H9 (cell line): ENCODE measurements around the gene ADAM22. TPM values are rescaled to one million over a fixed set of nuclear protein-coding genes. Genes with fewer than 3 reads are reported as not detected.

Experiments used
- DNase-seq: peaks from one replicate; pipeline ENCODE4 v3.0.0-alpha.2; 2017
- H2AFZ ChIP-seq: one replicate; pipeline ENCODE4 v1.6.1; 2013; ENCODE audit warnings: mild to moderate bottlenecking, low read length, control low read depth, moderate library complexity
- H2AK5ac ChIP-seq: 2 replicates; pipeline ENCODE4 v1.6.1; 2013; ENCODE audit warnings: low read length, control low read depth, mixed read lengths; ENCODE audit not compliant: insufficient read length
- H2BK120ac ChIP-seq: one replicate; pipeline ENCODE4 v1.6.1; 2013; ENCODE audit warnings: low read depth, mild to moderate bottlenecking, low read length, control low read depth, inconsistent platforms; ENCODE audit not compliant: poor library complexity, severe bottlenecking
- H2BK12ac ChIP-seq: 2 replicates; pipeline ENCODE4 v1.6.1; 2013; ENCODE audit warnings: low read length, control low read depth, mixed read lengths, low read depth; ENCODE audit not compliant: insufficient read length
- H2BK15ac ChIP-seq: 2 replicates; pipeline ENCODE4 v1.6.1; 2013; ENCODE audit warnings: low read depth, low read length, control low read depth
- H2BK20ac ChIP-seq: one replicate; pipeline ENCODE4 v1.6.1; 2013; ENCODE audit warnings: low read depth, mild to moderate bottlenecking, low read length, control low read depth, inconsistent platforms; ENCODE audit not compliant: poor library complexity, severe bottlenecking
- H2BK5ac ChIP-seq: 2 replicates; pipeline ENCODE4 v1.6.1; 2013; ENCODE audit warnings: low read length, control low read depth, mixed read lengths; ENCODE audit not compliant: insufficient read length
- H3K14ac ChIP-seq: 2 replicates; pipeline ENCODE4 v1.6.1; 2013; ENCODE audit warnings: low read length, control low read depth; ENCODE audit not compliant: insufficient read depth
- H3K18ac ChIP-seq: 2 replicates; pipeline ENCODE4 v1.6.1; 2013; ENCODE audit warnings: low read depth, mild to moderate bottlenecking, mixed read lengths, low read length, control low read depth; ENCODE audit not compliant: insufficient read length
- H3K23ac ChIP-seq: 2 replicates; pipeline ENCODE4 v1.6.1; 2013; ENCODE audit warnings: low read length, control low read depth, mixed read lengths, low read depth; ENCODE audit not compliant: insufficient read length
- H3K23me2 ChIP-seq: 2 replicates; pipeline ENCODE4 v1.6.1; 2013; ENCODE audit warnings: low read depth, mild to moderate bottlenecking, mixed read lengths, low read length, control low read depth; ENCODE audit not compliant: insufficient read length, poor library complexity, severe bottlenecking
- H3K27ac ChIP-seq: 2 replicates; pipeline ENCODE4 v1.5.1; 2013; ENCODE audit warnings: low read length, control low read depth, mixed read lengths, low read depth; ENCODE audit not compliant: insufficient read length
- H3K27me3 ChIP-seq: 2 replicates; pipeline ENCODE4 v1.6.1; 2013; ENCODE audit warnings: low read length, control low read depth, inconsistent platforms; ENCODE audit not compliant: insufficient read depth
- H3K4ac ChIP-seq: 2 replicates; pipeline ENCODE4 v1.6.1; 2013; ENCODE audit warnings: low read depth, mild to moderate bottlenecking, control low read depth, inconsistent platforms, low read length, moderate library complexity
- H3K4me1 ChIP-seq: 2 replicates; pipeline ENCODE4 v1.6.1; 2013; ENCODE audit warnings: low read length, control low read depth, inconsistent platforms; ENCODE audit not compliant: insufficient read depth
- H3K4me2 ChIP-seq: 2 replicates; pipeline ENCODE4 v1.6.1; 2013; ENCODE audit warnings: low read length, control low read depth, mixed read lengths; ENCODE audit not compliant: insufficient read length, insufficient read depth
- H3K56ac ChIP-seq: 2 replicates; pipeline ENCODE4 v1.6.1; 2013; ENCODE audit warnings: low read depth, mild to moderate bottlenecking, mixed read lengths, low read length, control low read depth; ENCODE audit not compliant: insufficient read length
- H3K79me1 ChIP-seq: 2 replicates; pipeline ENCODE4 v1.6.1; 2013; ENCODE audit warnings: low read depth, mild to moderate bottlenecking, moderate library complexity, low read length, control low read depth, inconsistent platforms; ENCODE audit not compliant: insufficient read depth, poor library complexity, severe bottlenecking
- H3K79me2 ChIP-seq: 2 replicates; pipeline ENCODE4 v1.6.1; 2013; ENCODE audit warnings: low read length, control low read depth, inconsistent platforms; ENCODE audit not compliant: insufficient read depth
- H3K9ac ChIP-seq: 2 replicates; pipeline ENCODE4 v1.6.1; 2013; ENCODE audit warnings: low read length, control low read depth, mixed read lengths; ENCODE audit not compliant: insufficient read length; ENCODE audit errors: extremely low read depth
- H3K9me3 ChIP-seq: one replicate; pipeline ENCODE4 v1.6.1; 2013; ENCODE audit warnings: low read depth, low read length, inconsistent platforms; ENCODE audit not compliant: control insufficient read depth
- H3T11ph ChIP-seq: one replicate; pipeline ENCODE4 v1.6.1; 2013; ENCODE audit warnings: mild to moderate bottlenecking, low read length, control low read depth, inconsistent platforms
- H4K20me1 ChIP-seq: one replicate; pipeline ENCODE4 v1.6.1; 2013; ENCODE audit not compliant: control insufficient read depth, insufficient read length, insufficient read depth
- H4K5ac ChIP-seq: 2 replicates; pipeline ENCODE4 v1.6.1; 2013; ENCODE audit warnings: low read depth, mild to moderate bottlenecking, mixed read lengths, low read length, control low read depth; ENCODE audit not compliant: insufficient read length
- H4K8ac ChIP-seq: replicated peaks from 2 replicates; pipeline ENCODE4 v1.6.1; 2013; ENCODE audit warnings: low read length, control low read depth, mixed read lengths, low read depth; ENCODE audit not compliant: insufficient read length
- H4K91ac ChIP-seq: 2 replicates; pipeline ENCODE4 v1.6.1; 2013; ENCODE audit warnings: low read depth, mild to moderate bottlenecking, moderate library complexity, mixed read lengths, low read length, control low read depth; ENCODE audit not compliant: insufficient read length
- H3K27ac Mint-ChIP-seq, 3 experiments: 2 replicates in 2 of 3; 3 replicates in 1 of 3; pipeline ENCODE4 v1.8.0; 2020 to 2021; ENCODE audit warnings: mixed read lengths in 3 of 3, mild to moderate bottlenecking in 1 of 3, moderate library complexity in 1 of 3
- H3K27me3 Mint-ChIP-seq: 2 replicates; pipeline ENCODE4 v1.8.0; 2021; ENCODE audit warnings: low read depth, mild to moderate bottlenecking, moderate library complexity, mixed read lengths
- H3K36me3 Mint-ChIP-seq, 3 experiments: 2 replicates in 2 of 3; 3 replicates in 1 of 3; pipeline ENCODE4 v1.8.0; 2020 to 2021; ENCODE audit warnings: low read depth in 3 of 3, mixed read lengths in 3 of 3; ENCODE audit not compliant: insufficient read depth in 1 of 3
- H3K4me1 Mint-ChIP-seq, 2 experiments: 2 replicates each; pipeline ENCODE4 v1.8.0; 2020; ENCODE audit warnings: mixed read lengths in 2 of 2
- H3K4me3 Mint-ChIP-seq, 2 experiments: 2 replicates in 1 of 2; 3 replicates in 1 of 2; pipeline ENCODE4 v1.8.0; 2020 to 2021; ENCODE audit warnings: mild to moderate bottlenecking in 2 of 2, mixed read lengths in 2 of 2, moderate library complexity in 1 of 2
- H3K9me3 Mint-ChIP-seq, 2 experiments: 2 replicates in 1 of 2; 3 replicates in 1 of 2; pipeline ENCODE4 v1.8.0; 2020; ENCODE audit warnings: mild to moderate bottlenecking in 2 of 2, mixed read lengths in 2 of 2, moderate library complexity in 1 of 2
- total RNA-seq: library from RNA; stranded (reverse); gene quantifications from 2 replicates; pipeline ENCODE4 v1.2.1, GENCODE V29; 2021
- TF ChIP-seq, protein P1 (sequence below): fragments of 200-600 bp; sonication (generic); conservative IDR thresholded peaks from 3 replicates; pipeline ENCODE4 v1.8.0; 2021; ENCODE audit warnings: antibody characterized with exemption, mild to moderate bottlenecking

ADAM22 gene
- total RNA-seq, 1 experiment from 2014 or later = 8.7 TPM

- Mint-ChIP-seq H3K4me3 (no peak overlapping the region), H3K27ac (no peak overlapping the region), H3K9me3 (no peaks in the 10 kb centered on the region), H3K4me1 (peaks cover 25 to 35% of the 10 kb centered on the region in 2 experiments), H3K27me3 (no peaks in the 10 kb centered on the region), H3K36me3 (peaks cover 37 to 56% (median 55%) of the 10 kb centered on the region in 3 experiments; a peak in 6 of 7 replicates)
- Histone ChIP-seq H3K9ac (no peak overlapping the region), H3K23ac (no peak overlapping the region), H3K27me3 (no peaks in the 10 kb centered on the region), H2BK5ac (no peak overlapping the region), H2BK12ac (no peak overlapping the region), H2AFZ (no peak overlapping the region), H3K4me1 (peaks cover 9% of the 10 kb centered on the region; the same call in 1 of the 2 replicates), H2BK15ac (no peak overlapping the region), H3K79me1 (no peaks in the 10 kb centered on the region), H2BK20ac (no peak overlapping the region), H3K23me2 (no peaks in the 10 kb centered on the region), H3K14ac (no peak overlapping the region), H4K20me1 (no peaks in the 10 kb centered on the region), H4K8ac (no peak overlapping the region), H3K9me3 (no peaks in the 10 kb centered on the region), H3T11ph (no peak overlapping the region), H3K4me2 (no peak overlapping the region), H2BK120ac (no peak overlapping the region), H3K18ac (no peak overlapping the region), H3K79me2 (no peaks in the 10 kb centered on the region), H3K56ac (no peak overlapping the region), H3K27ac (no peak overlapping the region), H2AK5ac (no peak overlapping the region), H4K91ac (no peak overlapping the region), H4K5ac (no peak overlapping the region), H3K4ac (no peak overlapping the region)
- TF ChIP-seq, protein P1, sequence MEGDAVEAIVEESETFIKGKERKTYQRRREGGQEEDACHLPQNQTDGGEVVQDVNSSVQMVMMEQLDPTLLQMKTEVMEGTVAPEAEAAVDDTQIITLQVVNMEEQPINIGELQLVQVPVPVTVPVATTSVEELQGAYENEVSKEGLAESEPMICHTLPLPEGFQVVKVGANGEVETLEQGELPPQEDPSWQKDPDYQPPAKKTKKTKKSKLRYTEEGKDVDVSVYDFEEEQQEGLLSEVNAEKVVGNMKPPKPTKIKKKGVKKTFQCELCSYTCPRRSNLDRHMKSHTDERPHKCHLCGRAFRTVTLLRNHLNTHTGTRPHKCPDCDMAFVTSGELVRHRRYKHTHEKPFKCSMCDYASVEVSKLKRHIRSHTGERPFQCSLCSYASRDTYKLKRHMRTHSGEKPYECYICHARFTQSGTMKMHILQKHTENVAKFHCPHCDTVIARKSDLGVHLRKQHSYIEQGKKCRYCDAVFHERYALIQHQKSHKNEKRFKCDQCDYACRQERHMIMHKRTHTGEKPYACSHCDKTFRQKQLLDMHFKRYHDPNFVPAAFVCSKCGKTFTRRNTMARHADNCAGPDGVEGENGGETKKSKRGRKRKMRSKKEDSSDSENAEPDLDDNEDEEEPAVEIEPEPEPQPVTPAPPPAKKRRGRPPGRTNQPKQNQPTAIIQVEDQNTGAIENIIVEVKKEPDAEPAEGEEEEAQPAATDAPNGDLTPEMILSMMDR = no peak
- DNase-seq = no peak
These were observed 271.1 kb downstream of the ADAM22 start for GRCh38 chr7:88205179-88205578.
